HCEC 1CT (cell line): ENCODE measurements around the gene CCL13.

Source experiments
- DNase-seq: peaks from one replicate; pipeline ENCODE4 v3.0.0-alpha.2; 2017

Gene CCL13

DNA sequence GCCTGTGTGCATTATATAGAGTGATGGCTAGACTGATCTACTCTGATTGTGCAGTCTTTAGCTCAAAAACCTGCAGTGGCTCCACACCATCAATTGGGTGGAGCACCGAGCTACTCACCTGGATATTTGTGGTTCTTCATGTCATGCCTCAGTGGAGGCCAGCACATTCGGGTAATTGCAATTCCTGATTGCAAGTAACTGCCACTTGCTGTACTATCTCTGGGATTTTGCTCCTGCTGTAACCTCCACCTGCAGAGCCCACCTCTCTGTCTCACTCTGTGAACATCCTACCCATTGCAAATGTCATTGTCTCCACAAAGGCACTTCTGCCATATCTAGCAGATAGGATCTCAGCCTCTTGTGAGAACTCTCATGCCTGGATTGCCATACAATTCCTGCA is 8.5 kb downstream of the CCL13 start:
- no peak for DNase-seq

DNA sequence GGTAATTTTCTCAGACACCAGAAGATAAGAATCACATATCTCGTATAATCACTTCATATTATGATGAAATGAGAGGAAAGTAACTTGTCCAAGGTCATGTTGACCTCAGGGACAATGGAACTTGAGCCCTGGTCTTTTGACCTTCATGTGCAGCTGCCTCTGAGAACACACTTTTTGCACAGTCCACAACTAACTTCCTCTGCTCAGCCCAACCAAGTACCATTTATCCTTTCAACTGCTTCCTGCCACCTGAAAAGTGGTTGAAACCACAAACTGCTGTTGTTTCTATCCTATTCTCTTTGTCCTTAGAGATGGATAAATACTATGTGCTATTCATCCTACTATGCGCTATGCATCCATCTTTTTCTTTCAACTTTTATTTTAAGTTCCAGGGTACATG is 9.1 kb downstream of the CCL13 start:
- no peak for DNase-seq

DNA sequence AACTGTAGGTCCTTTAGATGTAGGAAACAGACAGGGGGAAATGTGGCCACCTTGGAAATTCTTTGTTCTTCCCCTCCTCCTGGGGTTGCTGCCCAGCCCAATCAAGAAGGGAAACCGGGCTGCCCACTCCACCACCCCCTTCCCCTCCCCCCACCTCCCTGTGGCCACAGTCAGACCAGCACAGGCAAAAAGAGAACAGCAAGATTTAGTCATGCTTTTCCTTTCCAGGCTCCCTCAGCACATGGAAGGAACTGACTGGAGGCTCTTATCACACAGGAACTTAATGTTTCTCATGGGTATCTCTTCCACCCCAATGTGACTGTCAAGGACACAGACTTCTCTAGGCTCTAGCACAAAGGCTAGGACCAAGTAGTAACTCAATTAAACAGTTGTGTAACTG is 9.7 kb downstream of the CCL13 start:
- no peak for DNase-seq

DNA sequence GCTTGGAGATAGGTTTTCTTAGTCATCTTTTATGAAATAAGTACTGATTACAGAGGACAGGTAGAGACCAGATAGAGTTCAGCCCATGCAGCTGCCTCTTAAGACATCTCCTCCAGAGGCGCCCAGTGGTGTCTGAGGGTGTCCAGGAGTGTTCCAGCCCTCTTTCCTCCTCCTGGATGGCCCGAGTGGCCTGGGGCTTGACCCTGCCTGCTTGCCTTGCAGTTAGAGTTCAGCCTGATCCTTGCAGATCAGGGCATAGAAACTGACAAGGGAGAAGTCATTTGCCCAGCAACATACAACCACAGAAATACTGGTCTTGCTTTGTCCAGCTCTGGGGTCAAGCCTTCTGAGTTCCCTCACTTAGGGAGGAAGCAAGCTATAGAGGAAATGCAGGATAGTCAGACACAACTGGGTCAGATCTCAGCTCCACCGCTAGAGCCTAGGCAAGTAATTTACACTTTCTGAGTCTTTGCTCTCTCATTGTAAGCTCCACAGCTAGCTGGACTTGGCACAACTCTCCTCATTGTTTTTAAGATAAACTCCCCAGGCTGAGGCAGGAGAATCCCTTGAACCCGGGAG is 10.3 kb downstream of the CCL13 start:
- no peak for DNase-seq

DNA sequence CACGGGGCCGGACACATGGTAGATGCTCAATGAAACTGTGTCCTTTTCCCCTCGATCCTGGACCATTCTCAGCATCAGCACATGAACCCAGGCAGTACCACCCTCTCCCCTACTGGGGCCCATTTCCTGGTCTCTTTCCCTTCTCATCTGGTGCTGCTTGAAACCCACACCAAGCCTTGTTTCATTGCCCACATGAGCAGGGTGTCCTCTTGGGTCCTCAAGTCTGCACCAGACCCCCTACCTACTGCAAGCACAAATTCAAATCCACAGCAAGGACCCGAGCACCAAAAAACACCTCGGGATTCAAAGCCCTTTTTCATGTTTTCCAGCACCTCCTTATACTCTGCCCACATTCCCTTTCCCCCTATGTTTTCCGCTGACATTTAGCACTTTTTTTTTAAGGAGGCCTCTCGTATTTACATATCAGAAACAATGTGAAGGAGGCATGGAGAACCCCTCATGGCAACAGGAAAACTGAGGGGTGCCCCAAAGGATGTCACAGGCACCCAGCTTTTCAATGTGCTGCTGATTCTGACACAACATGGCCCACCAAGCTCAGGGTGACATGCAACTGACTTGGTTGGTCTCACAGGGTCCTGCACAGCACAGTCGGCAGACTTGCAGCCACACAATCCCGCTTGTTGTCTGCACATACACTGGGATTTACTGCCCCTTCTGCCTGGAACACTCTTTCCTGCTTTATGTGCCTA is 11.4 kb downstream of the CCL13 start:
- no peak for DNase-seq

DNA sequence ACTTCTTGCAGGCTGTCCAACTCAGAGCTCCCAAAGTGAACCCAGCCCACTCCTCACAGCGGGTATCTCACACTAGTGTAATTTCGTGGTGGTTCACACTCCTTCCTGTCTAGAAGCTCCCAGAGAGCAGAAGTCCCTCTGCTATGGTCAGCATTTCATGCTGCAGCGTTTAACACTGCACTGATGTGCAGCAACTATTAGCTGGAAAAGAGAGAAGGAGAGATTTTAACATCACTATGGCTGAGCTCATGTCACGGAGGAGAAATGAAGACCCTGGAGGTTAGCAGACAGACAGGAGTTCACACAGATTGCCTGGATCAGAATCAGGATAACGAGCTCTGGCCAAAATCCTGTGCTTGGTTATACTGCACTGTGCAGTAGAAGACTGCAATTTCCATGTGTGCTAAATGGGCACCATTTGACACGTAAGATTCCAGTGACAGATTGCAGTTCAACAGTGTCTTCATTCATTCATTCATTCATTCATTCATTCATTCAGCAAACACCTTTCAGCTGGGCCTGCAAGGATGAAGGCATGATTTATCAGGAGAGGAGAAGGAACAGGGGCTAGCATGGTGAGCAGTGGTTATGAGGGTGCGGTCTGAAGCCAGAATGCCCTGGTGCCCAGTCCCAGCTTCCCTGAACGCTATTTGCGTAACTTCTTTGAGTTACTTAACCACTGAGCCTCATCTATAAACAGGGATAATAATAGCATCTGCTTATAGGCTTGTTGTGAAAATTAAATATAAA is 12.1 kb downstream of the CCL13 start:
- DNase-seq = no peak

DNA sequence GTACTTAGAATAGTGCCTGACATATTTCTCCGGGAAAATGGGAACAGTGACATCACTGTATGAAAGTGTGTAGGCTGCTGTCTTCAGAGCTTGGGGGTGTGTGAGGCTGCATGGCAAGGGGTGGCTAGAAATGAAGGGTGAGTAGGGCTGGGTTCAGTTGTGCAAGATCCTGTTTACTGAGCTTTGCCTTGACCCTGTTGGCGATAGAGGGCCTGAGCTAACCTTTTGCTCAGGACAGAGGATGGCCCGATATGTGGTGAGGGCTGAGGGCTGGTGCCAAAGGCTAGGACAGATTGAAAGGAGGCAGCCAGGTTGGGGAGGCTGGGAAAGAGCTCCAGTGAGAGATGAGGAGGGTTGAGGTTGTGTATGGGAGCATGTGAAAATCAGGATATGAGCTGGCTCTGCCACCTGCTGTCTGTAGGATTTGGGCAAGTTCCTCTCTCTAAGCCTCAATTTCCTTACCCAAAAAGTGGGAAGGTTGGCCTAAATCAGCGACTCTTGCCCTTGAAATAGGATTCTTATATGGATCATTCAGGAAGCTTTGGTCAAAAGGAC is 12.7 kb downstream of the CCL13 start:
- DNase-seq = no peak

DNA sequence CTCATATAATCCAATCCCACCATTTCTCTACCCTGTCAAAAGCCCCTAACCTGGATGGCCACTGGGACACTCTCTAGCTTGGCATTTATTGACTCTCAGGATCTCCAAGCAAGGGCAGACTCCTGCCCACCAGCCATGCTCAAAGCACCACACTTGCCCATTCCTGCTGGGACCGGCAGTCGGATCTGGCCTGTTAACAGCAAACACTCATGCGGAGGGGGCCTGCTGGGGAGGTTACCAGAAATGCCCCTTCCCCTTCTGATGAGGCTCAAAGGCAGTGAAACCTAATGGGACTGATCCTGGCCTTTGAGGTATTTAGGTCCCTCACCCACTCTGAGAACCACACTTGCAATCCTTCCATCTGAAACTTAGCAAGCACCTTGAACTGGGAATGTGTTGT is 13.3 kb downstream of the CCL13 start:
- no peak for DNase-seq

DNA sequence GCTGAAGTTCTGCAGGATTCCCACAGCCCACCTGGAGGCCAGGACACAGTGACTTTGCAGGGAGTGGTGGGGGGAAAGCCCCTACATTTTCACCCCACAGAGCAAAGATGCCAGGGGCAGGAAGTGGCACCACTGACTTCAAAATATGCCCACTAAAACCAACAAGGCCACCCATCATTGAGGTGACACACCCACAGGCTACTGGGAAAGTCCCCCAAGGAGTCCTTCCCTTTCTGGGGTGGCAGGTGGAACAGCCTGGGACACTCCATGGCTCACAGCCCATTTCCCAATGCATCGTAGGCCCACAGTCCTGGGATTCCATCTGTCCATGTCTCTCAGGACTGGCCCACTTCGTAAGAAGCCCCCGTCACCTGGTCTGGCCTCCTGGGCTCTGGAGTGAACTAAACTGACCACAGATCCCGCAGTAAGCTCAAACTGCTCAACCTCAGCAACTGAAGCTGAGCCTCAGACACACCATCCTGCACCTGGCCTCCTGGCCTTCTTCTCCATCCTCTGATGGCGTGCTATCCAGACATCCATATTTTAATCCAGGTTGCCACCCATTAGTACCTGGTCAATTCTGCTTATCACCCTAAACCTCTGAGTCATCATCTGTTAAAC is 14.2 kb downstream of the CCL13 start:
- DNase-seq = no peak

DNA sequence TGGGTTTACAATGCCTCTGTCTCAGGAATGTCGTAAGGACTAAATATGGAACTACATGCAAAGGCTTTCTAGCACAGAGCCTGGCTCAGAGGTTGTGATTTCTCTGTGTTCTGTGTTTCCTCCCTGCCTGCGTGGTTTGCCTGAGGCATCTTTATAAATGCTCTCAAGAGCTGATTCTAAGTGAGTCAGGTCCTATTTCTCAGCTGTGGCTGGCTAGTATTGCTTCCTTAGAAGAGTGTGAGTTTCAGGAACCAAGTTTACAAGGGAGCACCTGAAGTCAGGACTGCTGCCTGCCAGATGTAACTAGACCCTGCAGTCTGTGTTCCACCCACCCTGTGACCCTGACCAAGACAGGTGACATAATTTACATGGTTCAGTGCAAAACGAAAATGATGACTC is 14.7 kb downstream of the CCL13 start:
- no peak for DNase-seq

DNA sequence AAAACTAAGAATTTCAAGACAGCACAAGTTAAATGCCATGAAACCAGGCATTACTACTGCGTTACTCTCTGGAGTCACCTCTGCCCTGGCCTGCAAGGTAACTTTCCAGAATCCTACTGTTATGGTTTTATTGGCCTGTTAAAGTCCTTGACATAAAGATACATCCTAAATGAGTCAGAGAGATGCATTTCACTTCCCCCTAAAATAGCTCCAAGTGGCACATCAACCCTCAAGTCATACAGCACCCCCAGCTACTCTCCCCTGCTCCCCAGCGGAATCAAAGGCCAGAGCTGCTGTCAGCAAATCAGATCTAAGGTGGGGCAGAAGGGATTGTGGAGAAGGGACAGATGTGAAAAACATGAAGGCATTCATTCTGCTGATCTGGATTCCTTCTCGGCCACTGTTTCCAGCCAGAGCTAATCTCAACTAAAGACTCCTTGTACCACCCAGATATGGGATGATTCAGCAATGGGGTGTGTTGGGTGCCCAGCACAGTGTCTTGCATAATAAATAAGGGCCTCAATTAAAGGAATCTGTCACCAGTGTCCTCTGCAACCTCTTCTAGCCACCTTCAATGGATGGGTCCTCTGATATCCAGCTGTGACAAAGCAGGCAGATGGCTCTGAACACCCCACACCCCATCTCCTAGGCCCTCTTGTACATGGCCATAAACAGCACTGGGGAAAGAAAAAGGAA is 15.3 kb downstream of the CCL13 start:
- no peak for DNase-seq

DNA sequence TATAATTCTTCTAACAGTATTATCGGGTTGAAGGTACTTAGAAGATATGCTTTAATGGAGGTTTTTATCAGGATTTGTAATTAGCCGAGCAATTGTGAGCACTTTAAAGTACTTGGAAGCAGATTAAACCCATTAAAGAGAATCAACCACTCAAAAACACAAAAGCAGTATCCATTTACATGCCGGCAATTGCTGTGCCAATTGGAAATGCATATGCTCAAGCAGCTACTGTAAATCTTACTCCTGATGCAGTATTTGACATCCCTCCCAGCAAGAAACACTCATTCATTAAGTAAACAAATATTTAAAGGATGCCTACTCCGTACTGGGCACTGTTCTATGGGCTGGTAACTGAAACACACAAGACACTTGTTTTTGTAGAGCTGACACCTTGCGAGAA is 18.2 kb downstream of the CCL13 start:
- no peak for DNase-seq

DNA sequence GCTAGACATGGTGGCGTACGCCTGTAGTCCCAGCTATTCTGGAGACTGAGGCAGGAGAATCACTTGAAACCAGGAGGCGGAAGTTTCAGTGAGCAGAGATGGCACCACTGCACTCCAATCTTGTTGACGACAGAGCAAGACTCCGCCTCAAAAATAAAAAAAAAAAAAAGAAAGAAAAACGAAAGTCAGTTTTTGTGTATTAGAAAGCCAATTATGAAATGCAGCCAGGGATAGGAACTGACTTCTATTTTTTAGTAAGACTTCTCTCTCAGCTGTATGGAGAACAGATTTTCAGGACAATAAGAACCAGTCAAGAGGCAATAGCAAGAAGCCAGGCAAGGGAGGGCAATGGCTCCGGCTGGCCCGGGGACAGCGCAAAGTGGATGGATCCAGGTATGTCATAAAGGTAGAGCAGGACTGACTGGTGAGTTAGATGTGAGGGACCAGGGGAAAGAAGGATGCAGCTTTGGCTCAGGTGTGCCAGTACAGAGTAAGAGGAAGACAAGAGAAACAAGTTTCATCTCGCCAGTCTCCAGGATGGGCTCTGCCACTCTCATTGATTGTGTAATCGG is 19.2 kb downstream of the CCL13 start:
- no peak for DNase-seq

DNA sequence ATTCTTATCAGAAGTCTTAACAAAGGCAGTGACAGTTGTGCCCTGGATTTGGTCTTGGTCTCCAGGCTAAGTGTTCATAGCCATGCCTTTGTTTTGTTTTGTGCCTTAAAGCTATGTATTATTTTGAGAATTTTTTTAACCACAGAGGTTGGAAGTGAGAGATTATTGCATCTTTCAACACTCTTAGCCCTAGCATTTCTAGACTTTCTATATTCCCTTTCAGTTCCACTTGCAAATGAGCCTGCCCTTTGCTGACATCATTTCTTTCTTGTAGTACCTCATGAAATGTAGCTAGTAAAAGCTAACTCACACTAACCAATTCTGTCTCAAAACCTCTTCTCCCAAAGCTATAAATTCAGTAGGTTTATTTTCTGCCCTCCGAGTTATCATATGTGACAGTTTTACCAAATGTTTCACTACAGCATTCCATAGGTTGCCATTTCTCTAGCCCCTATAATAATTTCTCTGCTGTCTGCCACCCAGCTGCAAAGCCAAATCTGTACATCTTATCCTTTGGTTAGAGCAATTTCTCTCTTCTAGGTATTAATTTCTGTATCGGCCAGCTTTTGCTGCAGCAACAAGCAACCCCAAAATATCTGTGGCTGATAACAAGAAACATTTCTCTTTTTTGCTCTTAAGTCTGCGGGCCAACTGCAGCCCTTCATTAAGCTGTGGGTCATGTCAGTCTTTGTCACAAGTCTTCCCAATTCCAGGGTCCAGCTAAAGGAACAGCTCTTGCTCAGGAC is 21.0 kb downstream of the CCL13 start:
- no peak for DNase-seq

DNA sequence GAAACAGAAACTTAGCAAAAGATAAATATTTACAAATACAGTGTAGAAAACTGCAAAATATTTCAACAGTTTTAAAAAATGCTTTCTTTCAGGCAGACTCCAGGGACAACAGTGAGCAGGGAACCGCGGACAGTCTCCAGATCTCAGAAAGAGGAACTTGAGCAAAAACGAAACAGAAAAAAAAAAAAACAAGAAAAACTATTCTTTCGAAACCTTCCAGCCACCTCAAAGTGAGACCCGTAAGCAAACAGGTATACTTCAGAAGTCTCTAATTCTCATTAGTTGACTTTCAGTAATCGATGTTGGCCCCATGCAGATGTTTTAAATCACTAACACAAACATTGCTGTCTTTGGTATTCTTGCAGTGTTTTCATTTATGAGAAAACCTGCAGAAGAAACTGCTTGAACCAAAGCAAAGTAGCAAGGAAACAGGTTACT is 22.4 kb downstream of the CCL13 start:
- no peak for DNase-seq

DNA sequence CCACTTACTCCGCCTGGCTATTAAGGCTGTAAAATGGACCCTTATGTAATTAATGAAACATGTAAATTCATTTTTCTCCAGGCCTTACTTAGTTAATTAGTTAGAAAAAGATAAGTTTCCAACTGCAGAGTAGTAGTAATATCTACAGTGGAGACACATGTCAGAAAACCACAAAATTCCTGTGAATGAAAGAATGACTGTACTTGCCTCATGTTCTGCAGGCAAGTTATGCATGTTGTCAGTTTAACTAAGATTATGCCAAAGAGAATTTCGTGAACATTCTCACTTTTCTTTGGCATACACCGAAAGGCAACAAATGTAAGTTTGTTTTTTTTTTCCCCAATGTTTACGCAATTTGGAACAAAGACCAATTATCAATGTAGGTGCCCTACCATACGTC is 23.6 kb downstream of the CCL13 start:
- no peak for DNase-seq

DNA sequence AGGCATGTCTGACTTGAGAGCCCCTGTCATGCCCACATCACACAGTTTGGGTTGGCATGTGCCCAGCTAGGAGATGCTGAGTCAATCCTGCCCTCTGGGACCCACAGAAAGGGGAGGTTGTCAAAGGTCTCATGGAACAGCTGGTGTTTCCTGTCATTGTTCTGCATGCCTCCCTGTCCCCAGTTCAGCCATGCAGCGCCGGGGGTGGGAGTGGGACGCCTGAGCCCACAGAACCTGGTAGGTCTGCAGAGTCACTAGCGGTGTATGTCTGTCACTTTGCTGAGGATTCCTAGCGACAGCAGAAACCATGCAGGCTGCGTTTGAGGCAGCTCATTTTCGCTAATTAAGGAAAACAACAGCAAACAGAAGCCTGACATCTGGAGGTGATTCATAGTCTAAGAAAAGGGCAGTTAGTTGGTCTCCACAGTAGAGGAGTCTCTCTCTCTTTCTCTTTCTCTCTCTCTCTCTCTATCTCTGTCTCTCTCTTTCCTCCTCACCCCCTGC is 26.4 kb downstream of the CCL13 start:
- DNase-seq = no peak

DNA sequence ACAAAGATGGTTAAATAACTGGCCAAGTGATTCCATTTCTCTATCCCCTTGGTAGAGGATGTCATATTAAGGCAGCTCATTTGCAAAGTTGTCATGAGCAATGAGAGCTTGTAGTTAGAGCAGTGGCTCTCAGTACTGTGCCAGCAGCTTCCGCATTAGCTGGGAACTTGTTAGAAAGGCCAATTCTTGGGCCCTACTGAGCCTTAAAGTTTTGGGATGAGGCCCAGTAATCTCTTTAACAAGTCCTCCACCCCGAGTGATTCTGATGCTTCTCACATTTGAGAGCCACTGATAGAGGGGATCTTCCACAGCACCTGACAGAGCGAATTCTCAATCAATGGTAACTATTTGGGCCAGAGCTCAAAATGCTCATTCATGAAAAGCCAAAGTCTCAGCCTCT is 26.9 kb downstream of the CCL13 start:
- no peak for DNase-seq

DNA sequence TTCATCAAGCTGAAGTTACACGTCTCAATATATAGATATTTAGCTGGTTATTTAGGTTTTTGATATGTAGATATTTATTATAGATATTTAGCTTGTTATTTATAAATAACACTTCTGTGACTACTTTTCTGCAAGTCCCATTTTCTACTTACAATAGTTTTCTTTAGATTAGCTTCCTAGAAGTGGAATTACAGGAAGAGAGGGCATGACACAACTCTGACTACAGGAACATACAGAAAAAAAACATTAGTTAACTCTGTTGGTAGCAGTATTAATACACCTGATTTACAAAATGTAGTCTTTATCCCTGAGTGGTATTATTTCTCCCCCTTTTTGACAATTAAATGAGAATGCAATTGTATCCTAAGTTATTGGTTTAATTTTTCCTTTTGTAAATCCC is 28.0 kb downstream of the CCL13 start:
- no peak for DNase-seq

DNA sequence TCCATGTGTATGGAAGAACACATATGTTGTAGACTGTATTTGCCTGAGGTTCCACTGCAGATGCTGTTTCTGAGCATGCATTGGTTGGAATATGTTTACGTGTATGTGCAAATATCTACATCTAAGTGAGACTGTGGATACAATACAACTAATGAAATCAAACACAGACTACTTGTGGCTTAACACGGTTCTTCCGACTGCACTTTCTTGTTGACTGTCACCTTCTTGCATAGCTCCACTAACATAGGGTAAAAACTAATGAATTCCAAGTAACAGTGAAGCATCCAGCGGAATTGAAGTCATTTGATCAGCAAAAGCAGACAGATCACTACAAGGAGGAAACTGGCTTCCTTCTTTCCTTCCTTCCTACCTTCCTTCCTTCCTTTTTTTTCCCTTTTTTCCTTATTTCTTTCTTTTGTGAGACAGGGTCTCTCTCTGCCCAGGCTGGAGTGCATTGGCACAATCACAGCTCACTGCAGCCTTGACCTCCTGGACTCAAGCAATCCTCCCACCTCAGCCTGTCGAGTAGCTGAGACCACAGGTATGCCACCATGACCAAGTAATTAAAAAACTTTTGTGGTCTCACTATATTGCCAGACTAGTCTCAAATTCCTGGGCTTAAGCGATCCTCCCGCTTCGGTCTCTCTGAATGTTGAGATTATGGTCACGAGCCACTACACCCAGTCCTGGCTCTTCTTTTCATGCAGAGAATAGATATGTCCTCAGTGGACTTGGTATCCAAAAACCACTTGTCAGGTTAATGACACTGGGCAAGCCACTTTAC is 28.7 kb downstream of the CCL13 start:
- no peak for DNase-seq

DNA sequence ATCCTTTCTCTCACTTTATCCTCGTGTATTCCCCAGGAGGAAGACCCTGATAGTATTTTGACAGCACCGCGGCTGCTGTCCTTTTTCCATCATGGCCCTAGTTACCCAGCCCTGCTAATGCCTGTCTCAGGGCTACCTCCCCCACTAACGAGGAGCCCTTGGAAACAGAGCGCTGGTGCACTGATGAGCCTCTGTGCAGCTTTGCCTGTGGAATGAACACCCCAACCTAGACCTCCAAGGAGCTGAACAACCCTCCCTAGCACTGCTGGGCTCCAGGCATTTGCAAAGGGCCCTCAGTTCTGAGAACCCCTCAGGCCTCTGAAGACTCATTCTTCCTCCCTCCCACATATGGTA is 30.0 kb downstream of the CCL13 start:
- DNase-seq = no peak
